Cardiac muscle cell (in vitro differentiated cells and primary cell): ENCODE data around the gene ATP2B1. TPM values are rescaled to one million over a fixed set of nuclear protein-coding genes. Genes with fewer than 3 reads are reported as not detected.
"Not testable (repeated sequence)": the region's sequence is repeated elsewhere in the genome, so short reads cannot be mapped to it uniquely, and the experiment has no call there.

Experiments used
- DNase-seq, 2 donors: peaks; one replicate each; pipeline versions ENCODE4 v3.0.0 to v3.0.0-alpha.2; 2010 to 2017; ENCODE audit warnings: low read depth in 1 of 2, low spot score in 1 of 2
- H3K27ac ChIP-seq: fragments of 200-600 bp; sonication (generic); 2 replicates; pipeline ENCODE4 v1.5.1; 2016
- H3K27me3 ChIP-seq: fragments of 200-600 bp; sonication (generic); 2 replicates; pipeline ENCODE4 v1.6.0; 2016; ENCODE audit warnings: control low read depth
- H3K36me3 ChIP-seq: fragments of 200-600 bp; sonication (generic); 2 replicates; pipeline ENCODE4 v1.5.1; 2016; ENCODE audit warnings: control low read depth
- H3K4me1 ChIP-seq: fragments of 200-600 bp; sonication (generic); 2 replicates; pipeline ENCODE4 v1.8.1; 2017; ENCODE audit warnings: low read depth, mild to moderate bottlenecking, mixed run types
- H3K4me3 ChIP-seq: fragments of 200-600 bp; sonication (generic); 2 replicates; pipeline ENCODE4 v1.5.1; 2016; ENCODE audit warnings: mild to moderate bottlenecking
- H3K9me3 ChIP-seq: fragments of 200-600 bp; sonication (generic); 2 replicates; pipeline ENCODE4 v1.5.1; 2017; ENCODE audit warnings: low read depth, mild to moderate bottlenecking, control low read depth
- CTCF ChIP-seq: IDR thresholded peaks from 2 replicates; pipeline ENCODE4 v1.5.1; 2012; ENCODE audit warnings: low read depth, mild to moderate bottlenecking, low read length
- polyA plus RNA-seq: library from polyadenylated mRNA; unstranded; fragments of >200 nt; fragmentation: Nextera tagmentation; extraction: Ambion mirVana; gene quantifications from 2 replicates; pipeline ENCODE4 v1.2.1, GENCODE V29; 2016
- total RNA-seq: library from RNA; depleted of rRNA; stranded (reverse); fragments of >200 nt; gene quantifications from 2 replicates; pipeline ENCODE4 v1.2.3, GENCODE V29; 2016

Gene ATP2B1
- 14.1 and 29.0 TPM in 2 replicates for total RNA-seq
- polyA plus RNA-seq = 39.5 and 41.5 TPM in 2 replicates

GRCh38 chr12:89708565-89709156 is at the start of gene ATP2B1:
TSS of gene ATP2B1 (minus strand) at chr12:89708838. CDS start at chr12:89655886, 52,952 bp downstream.
- no peak for TF ChIP-seq CTCF
- Histone ChIP-seq H3K9me3 (no peaks in the 10 kb centered on the region), H3K4me3 (peak within 1 kb of the TSS; percentile 96), H3K27me3 (no peaks in the 10 kb centered on the region), H3K4me1 (no peaks in the 10 kb centered on the region), H3K36me3 (no peaks in the 10 kb centered on the region), H3K27ac (peak within 1 kb of the TSS; percentile 88)
- DNase-seq = peak; percentile 92 to 93

GRCh38 chr12:89757987-89758386 is 49.3 kb upstream of the ATP2B1 start:
- not testable (repeated sequence) for H3K36me3 ChIP-seq, H3K27ac ChIP-seq, H3K4me3 ChIP-seq, H3K27me3 ChIP-seq, H3K4me1 ChIP-seq, H3K9me3 ChIP-seq
- peak in 1 of 2 donors; percentile 17 for DNase-seq

GRCh38 chr12:89756585-89757398 is 48.2 kb upstream of the ATP2B1 start:
- Histone ChIP-seq H3K36me3 (no peaks in the 10 kb centered on the region), H3K4me3 (no peak overlapping the region), H3K9me3 (no peaks in the 10 kb centered on the region), H3K4me1 (no peaks in the 10 kb centered on the region), H3K27ac (no peak overlapping the region), H3K27me3 (peaks cover 4% of the 10 kb centered on the region)
- peak in 1 of 2 donors; percentile 99 for DNase-seq
- no peak for TF ChIP-seq CTCF

- no peak for TF ChIP-seq CTCF
- Histone ChIP-seq H3K4me3 (no peak overlapping the region), H3K27ac (no peak overlapping the region), H3K36me3 (no peaks in the 10 kb centered on the region), H3K27me3 (no peaks in the 10 kb centered on the region), H3K9me3 (no peaks in the 10 kb centered on the region), H3K4me1 (no peaks in the 10 kb centered on the region)
- DNase-seq = no peak
These were observed 47.6 kb upstream of the ATP2B1 start for GRCh38 chr12:89756194-89756584.

GRCh38 chr12:89753997-89754396 is 45.4 kb upstream of the ATP2B1 start:
- Histone ChIP-seq H3K36me3 (no peaks in the 10 kb centered on the region), H3K27me3 (no peaks in the 10 kb centered on the region), H3K4me1 (no peaks in the 10 kb centered on the region), H3K27ac (no peak overlapping the region), H3K4me3 (no peak overlapping the region), H3K9me3 (no peaks in the 10 kb centered on the region)
- TF ChIP-seq CTCF = no peak
- DNase-seq = no peak

GRCh38 chr12:89752341-89752740 is 43.7 kb upstream of the ATP2B1 start:
- no peak overlapping the region for H3K27ac ChIP-seq
- no peak for DNase-seq
- no peaks in the 10 kb centered on the region for H3K9me3 ChIP-seq
- no peak for TF ChIP-seq CTCF
- no peaks in the 10 kb centered on the region for H3K4me1 ChIP-seq
- no peaks in the 10 kb centered on the region for H3K27me3 ChIP-seq
- H3K4me3 ChIP-seq = no peak overlapping the region
- no peaks in the 10 kb centered on the region for H3K36me3 ChIP-seq
